ENCODE measurements around the gene BAD.

The BAD gene

GRCh38 chr11:64267207-64267945, 17.1 kb downstream of the BAD start:
- no peak for TF ChIP-seq CTCF (conservative IDR thresholded peaks at IDR 0.05)
- TF ChIP-seq ZFX (IDR thresholded peaks at IDR 0.05), result no peak
- peak overlapping the region; percentile 95; the same call in 1 of the 2 replicates for H3K27ac ChIP-seq

GRCh38 chr11:64266339-64266738, 18.1 kb downstream of the BAD start:
- no peak overlapping the region for H3K27ac ChIP-seq
- TF ChIP-seq CTCF (conservative IDR thresholded peaks at IDR 0.05), result no peak
- no peak for TF ChIP-seq ZFX (IDR thresholded peaks at IDR 0.05)

GRCh38 chr11:64265176-64266160, 19.0 kb downstream of the BAD start:
- TF ChIP-seq CTCF (conservative IDR thresholded peaks at IDR 0.05), result no peak
- TF ChIP-seq ZFX (IDR thresholded peaks at IDR 0.05), result no peak
- H3K27ac ChIP-seq, result no peak overlapping the region

- H3K27ac ChIP-seq, result no peak overlapping the region
- TF ChIP-seq CTCF (conservative IDR thresholded peaks at IDR 0.05), result no peak
These were observed 20.1 kb downstream of the BAD start for GRCh38 chr11:64264371-64264852.

- TF ChIP-seq CTCF (conservative IDR thresholded peaks at IDR 0.05) (no peak), ZFX (IDR thresholded peaks at IDR 0.05) (no peak)
- no peak overlapping the region for H3K27ac ChIP-seq
These were observed 20.5 kb downstream of the BAD start for GRCh38 chr11:64263947-64264317.

- H3K27ac ChIP-seq, result no peak overlapping the region
These were observed 21.2 kb downstream of the BAD start for GRCh38 chr11:64263021-64263946.

More at GRCh38 chr11:64263021-64263946, 21.2 kb downstream of the BAD start:
- TF ChIP-seq CTCF (conservative IDR thresholded peaks at IDR 0.05) (no peak), ZFX (IDR thresholded peaks at IDR 0.05) (no peak)
